ENCODE data around the gene POLR3B.

Gene POLR3B

DNA sequence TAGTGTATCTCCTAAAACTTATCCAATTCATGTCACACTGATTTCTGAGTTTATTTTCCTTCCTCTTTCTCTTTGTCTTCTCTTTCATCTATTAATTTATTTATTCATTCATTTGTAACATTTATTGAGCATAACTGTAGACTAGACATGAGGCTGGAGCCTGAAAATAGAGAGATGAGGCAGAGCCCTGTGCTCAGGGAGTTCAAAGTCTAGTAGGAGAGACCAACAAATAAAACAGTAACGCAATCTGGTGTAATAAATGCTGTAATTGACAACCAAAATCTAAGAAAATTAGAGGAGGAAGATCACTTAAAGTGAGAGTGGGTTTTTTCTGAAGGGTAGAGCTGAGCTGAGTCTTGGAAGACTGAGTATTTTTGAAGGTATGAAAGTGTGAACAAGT, 87.5 kb downstream of the POLR3B start:
- TF ChIP-seq, protein P1, sequence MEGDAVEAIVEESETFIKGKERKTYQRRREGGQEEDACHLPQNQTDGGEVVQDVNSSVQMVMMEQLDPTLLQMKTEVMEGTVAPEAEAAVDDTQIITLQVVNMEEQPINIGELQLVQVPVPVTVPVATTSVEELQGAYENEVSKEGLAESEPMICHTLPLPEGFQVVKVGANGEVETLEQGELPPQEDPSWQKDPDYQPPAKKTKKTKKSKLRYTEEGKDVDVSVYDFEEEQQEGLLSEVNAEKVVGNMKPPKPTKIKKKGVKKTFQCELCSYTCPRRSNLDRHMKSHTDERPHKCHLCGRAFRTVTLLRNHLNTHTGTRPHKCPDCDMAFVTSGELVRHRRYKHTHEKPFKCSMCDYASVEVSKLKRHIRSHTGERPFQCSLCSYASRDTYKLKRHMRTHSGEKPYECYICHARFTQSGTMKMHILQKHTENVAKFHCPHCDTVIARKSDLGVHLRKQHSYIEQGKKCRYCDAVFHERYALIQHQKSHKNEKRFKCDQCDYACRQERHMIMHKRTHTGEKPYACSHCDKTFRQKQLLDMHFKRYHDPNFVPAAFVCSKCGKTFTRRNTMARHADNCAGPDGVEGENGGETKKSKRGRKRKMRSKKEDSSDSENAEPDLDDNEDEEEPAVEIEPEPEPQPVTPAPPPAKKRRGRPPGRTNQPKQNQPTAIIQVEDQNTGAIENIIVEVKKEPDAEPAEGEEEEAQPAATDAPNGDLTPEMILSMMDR (IDR thresholded peaks at IDR 0.05), result no peak
- no peak for TF ChIP-seq ZFX (IDR thresholded peaks at IDR 0.05; ENCODE audit: borderline replicate concordance)

DNA sequence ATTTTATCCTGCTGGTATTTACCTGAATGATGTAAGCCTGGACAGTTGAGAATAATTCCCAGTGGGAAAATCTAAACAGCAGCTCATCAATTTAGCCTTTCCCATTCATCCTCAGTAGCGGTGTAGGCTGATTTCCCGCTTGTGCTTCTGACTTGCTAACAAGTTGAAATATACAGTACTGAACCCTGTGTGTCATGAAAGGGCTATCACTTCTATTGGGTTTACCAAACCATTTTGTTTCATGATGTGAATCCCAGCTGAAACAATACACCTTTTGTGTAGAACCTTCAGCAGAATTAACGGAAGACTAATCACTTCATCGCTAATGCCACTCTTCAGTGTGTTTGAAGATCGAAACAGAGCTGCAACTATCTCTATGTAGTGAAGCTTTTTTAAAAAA, 88.4 kb downstream of the POLR3B start:
- TF ChIP-seq, protein P1 (IDR thresholded peaks at IDR 0.05), result no peak
- TF ChIP-seq ZFX (IDR thresholded peaks at IDR 0.05; ENCODE audit: borderline replicate concordance), result no peak
- H3K27ac ChIP-seq, result no peak overlapping the region

More for the DNA sequence above, 87.5 kb downstream of the POLR3B start:
- H3K27ac ChIP-seq, result no peak overlapping the region

DNA sequence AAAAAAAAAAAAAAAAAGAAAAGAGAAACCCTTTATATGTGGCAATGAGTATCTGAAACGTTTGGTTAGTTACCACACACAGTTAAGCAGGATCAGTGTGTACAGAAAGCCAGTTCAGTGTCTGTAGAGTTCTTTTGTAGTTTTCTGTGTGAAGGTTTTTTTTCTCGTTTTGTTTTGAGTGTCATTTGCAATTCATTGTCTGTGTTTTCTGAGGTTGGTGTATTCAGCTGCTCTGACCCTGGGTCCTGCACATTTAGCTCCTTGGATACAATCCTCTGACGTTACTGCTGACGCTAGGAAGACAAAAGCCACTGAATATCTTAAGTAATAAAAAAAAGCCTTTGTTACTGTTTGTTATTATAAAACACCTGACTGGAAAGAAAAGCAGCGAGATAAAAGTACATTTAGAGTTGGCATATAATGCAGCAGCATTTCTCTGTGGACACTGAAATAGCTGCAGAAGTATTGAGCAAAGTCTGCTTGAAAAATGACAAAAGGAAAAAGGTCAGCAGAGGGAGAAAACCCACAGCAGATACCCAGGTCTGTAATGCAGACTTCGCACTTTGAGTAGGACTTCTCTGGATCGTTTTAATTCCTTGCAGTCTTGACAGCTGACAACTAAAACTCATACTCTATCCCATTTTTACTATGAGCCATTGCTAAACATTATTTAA, 89.0 kb downstream of the POLR3B start:
- H3K27ac ChIP-seq, result no peak overlapping the region
- no peak for TF ChIP-seq ZFX (IDR thresholded peaks at IDR 0.05; ENCODE audit: borderline replicate concordance)
- TF ChIP-seq, protein P1 (IDR thresholded peaks at IDR 0.05), result no peak

DNA sequence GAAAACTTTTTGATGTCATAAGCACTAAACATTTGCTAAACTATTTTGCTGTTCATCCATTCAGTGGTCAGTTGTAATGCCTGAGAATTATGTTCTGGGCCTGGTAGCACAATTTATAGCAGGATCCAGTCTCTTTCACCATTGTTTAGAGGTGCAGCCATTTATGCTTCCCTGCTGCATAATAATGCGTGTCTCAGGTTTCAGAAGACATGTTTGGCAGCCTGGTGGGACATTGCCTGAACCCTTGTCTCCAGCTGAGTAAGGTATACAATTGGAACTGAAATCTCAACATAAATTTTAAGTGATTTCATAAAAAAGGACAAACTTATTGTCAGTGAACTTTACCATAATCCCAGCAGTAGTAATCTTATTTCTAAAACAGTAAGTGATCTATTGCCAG, 94.8 kb downstream of the POLR3B start:
- TF ChIP-seq, protein P1 (IDR thresholded peaks at IDR 0.05), result no peak
- TF ChIP-seq ZFX (IDR thresholded peaks at IDR 0.05; ENCODE audit: borderline replicate concordance), result no peak
- no peak overlapping the region for H3K27ac ChIP-seq

DNA sequence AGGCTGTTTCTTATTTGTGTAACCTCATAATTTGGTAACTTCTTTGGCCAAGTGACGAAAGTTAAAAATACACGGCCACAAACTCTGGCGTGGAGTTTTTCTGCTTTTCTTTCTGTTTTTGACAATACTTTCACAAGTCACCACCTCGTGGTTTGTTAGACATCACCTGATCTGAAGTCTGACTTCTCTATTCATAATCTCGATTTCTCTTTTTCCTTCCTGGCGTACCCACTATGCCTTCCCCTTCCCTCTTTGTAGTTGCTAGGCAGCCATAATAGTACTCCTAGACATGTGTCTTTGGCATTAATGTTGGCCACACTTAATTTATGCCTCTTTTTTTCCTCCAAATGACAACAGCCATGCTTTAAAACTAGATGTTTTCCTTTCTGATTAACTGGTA, 97.6 kb downstream of the POLR3B start:
- no peak overlapping the region for H3K27ac ChIP-seq
- TF ChIP-seq ZFX (IDR thresholded peaks at IDR 0.05; ENCODE audit: borderline replicate concordance), result no peak
- TF ChIP-seq, protein P1 (IDR thresholded peaks at IDR 0.05), result no peak

DNA sequence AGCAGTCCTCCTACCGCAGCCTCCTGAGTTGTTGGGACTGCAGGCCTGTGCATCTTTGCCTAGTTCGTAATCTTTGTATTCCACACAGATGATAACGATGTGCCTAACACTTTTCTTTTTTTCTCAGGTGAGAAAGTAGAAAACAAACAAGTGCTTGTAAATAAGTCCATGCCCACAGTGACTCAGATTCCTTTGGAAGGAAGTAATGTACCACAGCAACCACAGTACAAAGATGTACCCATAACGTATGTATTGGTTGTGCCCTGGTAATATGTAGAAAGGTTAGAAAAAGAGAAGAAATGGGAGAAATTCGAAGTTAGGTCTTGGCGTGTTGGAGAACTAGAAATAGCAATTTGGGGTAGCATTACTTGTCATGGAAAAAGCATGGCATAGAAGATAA, 101.6 kb downstream of the POLR3B start:
- H3K27ac ChIP-seq, result no peak overlapping the region
- TF ChIP-seq ZFX (IDR thresholded peaks at IDR 0.05; ENCODE audit: borderline replicate concordance), result no peak
- TF ChIP-seq, protein P1 (IDR thresholded peaks at IDR 0.05), result no peak

DNA sequence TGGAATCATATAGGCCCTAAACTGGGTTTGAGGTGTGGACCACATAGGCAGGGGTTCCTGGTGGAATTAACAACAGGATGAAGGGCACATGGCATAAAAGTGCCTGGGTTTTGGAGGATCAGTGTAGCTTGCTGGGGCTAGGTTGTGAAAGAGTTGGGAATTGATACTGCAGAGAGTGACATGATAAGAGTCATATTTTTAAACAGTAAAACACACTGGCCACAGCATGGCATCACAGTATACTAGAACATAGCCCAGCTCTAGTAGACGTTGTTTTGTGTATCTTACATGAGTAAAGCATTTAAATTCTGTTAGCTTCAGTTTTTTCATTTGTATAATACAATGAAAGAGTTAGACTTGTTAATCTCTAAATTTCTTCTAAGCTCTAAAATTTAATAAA, 102.0 kb downstream of the POLR3B start:
- H3K27ac ChIP-seq, result no peak overlapping the region
- TF ChIP-seq, protein P1 (IDR thresholded peaks at IDR 0.05), result no peak
- no peak for TF ChIP-seq ZFX (IDR thresholded peaks at IDR 0.05; ENCODE audit: borderline replicate concordance)

Data from 22Rv1 (cell line).